CD4-positive, alpha-beta T cell (primary cell): ENCODE data around the gene KCTD11. TPM values are rescaled to one million over a fixed set of nuclear protein-coding genes. Genes with fewer than 3 reads are reported as not detected.
A peak's percentile ranks its signal among the peaks of the same experiment; 100 is the strongest.

Experiments
- ATAC-seq: fragments of 200-7000 bp; cut with Tn5 transposase; one replicate; pipeline ENCODE4 v1.10.0; 2022; ENCODE audit warnings: mild to moderate bottlenecking; ENCODE audit not compliant: poor library complexity
- CTCF ChIA-PET: fragments of 350-600 bp; sonication (Branson Sonifier 250); formaldehyde crosslinking; loops from one replicate; lab custom pipeline; 2021; ENCODE audit warnings: antibody characterized with exemption, inconsistent platforms; lab: Charles Lee
- POLR2A ChIA-PET: fragments of 350-600 bp; sonication (Branson Sonifier 250); formaldehyde crosslinking; loops from one replicate; lab custom pipeline; 2021; ENCODE audit warnings: antibody characterized with exemption, inconsistent platforms; lab: Charles Lee
- DNase-seq, 14 experiments: peaks; one replicate each; pipeline ENCODE4 v3.0.0-alpha.2; 2013 to 2020; ENCODE audit warnings: mixed read lengths in 2 of 14
- H3K27ac ChIP-seq, 2 donors: one replicate each; pipeline versions ENCODE4 v1.5.1 to v1.7.0; 2013; ENCODE audit warnings: low read length in 2 of 2, low read depth in 1 of 2, mild to moderate bottlenecking in 1 of 2
- H3K27me3 ChIP-seq, 2 experiments: 1 replicate in 1 of 2; 2 replicates in 1 of 2; pipeline versions ENCODE4 v1.6.1 to v1.7.0; 2013; ENCODE audit warnings: low read length in 2 of 2, control low read depth in 1 of 2, mild to moderate bottlenecking in 1 of 2, moderate library complexity in 1 of 2; ENCODE audit not compliant: insufficient read depth in 2 of 2, control insufficient read depth in 1 of 2
- H3K36me3 ChIP-seq: one replicate; pipeline ENCODE4 v1.6.1; 2013; ENCODE audit warnings: low read length, control low read depth; ENCODE audit not compliant: insufficient read depth
- H3K4me1 ChIP-seq: one replicate; pipeline ENCODE4 v1.6.1; 2013; ENCODE audit warnings: low read length, control low read depth; ENCODE audit not compliant: insufficient read depth
- H3K4me3 ChIP-seq: one replicate; pipeline ENCODE4 v1.5.1; 2013; ENCODE audit warnings: mild to moderate bottlenecking, low read length, moderate library complexity
- H3K9me3 ChIP-seq, 2 experiments: 1 replicate in 1 of 2; 2 replicates in 1 of 2; pipeline versions ENCODE4 v1.6.1 to v1.7.0; 2013; ENCODE audit warnings: low read length in 2 of 2, mild to moderate bottlenecking in 2 of 2, control low read depth in 1 of 2, moderate library complexity in 1 of 2; ENCODE audit not compliant: control insufficient read depth in 1 of 2, insufficient read depth in 1 of 2
- H3K27ac Mint-ChIP-seq: one replicate; pipeline ENCODE4 v1.8.0; 2020; ENCODE audit warnings: mixed read lengths
- H3K27me3 Mint-ChIP-seq: one replicate; pipeline ENCODE4 v1.8.0; 2021; ENCODE audit warnings: mixed read lengths
- H3K36me3 Mint-ChIP-seq: one replicate; pipeline ENCODE4 v1.8.0; 2021; ENCODE audit warnings: low read depth, mixed read lengths
- H3K4me1 Mint-ChIP-seq: one replicate; pipeline ENCODE4 v1.8.0; 2021; ENCODE audit warnings: low read depth, mixed read lengths
- H3K4me3 Mint-ChIP-seq: one replicate; pipeline ENCODE4 v1.8.0; 2020; ENCODE audit warnings: mild to moderate bottlenecking, mixed read lengths
- H3K9me3 Mint-ChIP-seq: one replicate; pipeline ENCODE4 v1.8.0; 2020; ENCODE audit warnings: mixed read lengths
- CTCF ChIP-seq: fragments of 200-600 bp; IDR thresholded peaks from one replicate; pipeline ENCODE4 v1.8.0; 2022; ENCODE audit warnings: antibody characterized with exemption, mild to moderate bottlenecking
- intact Hi-C, 2 experiments: fragments of 100-400 bp; cut with DNase I in 1 of 2; cut with micrococcal nuclease in 1 of 2; formaldehyde crosslinking; loops; one replicate each; pipeline versions ENCODE4 v1.15.1 to v1.9.0; 2023 to 2025; cut with DNase I, micrococcal nuclease
- total RNA-seq, 174 experiments: library from RNA in 2 of 174; stranded (reverse) in 2 of 174; gene quantifications; one replicate each; pipeline ENCODE4 v1.2.3 and lab custom pipeline; 2021 to 2026

The KCTD11 gene
- total RNA-seq, 2 experiments from 2014 or later = 1.3 to 1.6 TPM

- Histone ChIP-seq H3K27ac (no peak overlapping the region), H3K27me3 (no peaks in the 10 kb centered on the region), H3K36me3 (peaks cover 55% of the 10 kb centered on the region), H3K4me3 (no peak overlapping the region), H3K9me3 (no peaks in the 10 kb centered on the region), H3K4me1 (peaks cover 52% of the 10 kb centered on the region)
- intact Hi-C loops = loop anchor here in 1 of 2 experiments (10.0 kb wide), 1 partner anchor 46 kb away; the partner anchor contains the start of genes FGF11 and TMEM102
- no peak overlapping the region for H3K4me3 Mint-ChIP-seq
- TF ChIP-seq CTCF = no peak
- CTCF ChIA-PET = no interaction called here
- no peaks in the 10 kb centered on the region for H3K27me3 Mint-ChIP-seq
- POLR2A ChIA-PET = interaction anchor here (1.3 kb wide), 1 partner anchor 15 kb away, joined by 3 read pairs; the partner anchor contains the start of gene TMEM256
- ATAC-seq (no peak), DNase-seq (peak in 1 of 14 experiments; percentile 12)
- H3K36me3 Mint-ChIP-seq = peaks cover 74% of the 10 kb centered on the region
- H3K9me3 Mint-ChIP-seq = no peaks in the 10 kb centered on the region
- peaks cover 29% of the 10 kb centered on the region for H3K4me1 Mint-ChIP-seq
- H3K27ac Mint-ChIP-seq = no peak overlapping the region
Measured at GRCh38 chr17:7388856-7389255, 36.9 kb downstream of the KCTD11 start.

DNA sequence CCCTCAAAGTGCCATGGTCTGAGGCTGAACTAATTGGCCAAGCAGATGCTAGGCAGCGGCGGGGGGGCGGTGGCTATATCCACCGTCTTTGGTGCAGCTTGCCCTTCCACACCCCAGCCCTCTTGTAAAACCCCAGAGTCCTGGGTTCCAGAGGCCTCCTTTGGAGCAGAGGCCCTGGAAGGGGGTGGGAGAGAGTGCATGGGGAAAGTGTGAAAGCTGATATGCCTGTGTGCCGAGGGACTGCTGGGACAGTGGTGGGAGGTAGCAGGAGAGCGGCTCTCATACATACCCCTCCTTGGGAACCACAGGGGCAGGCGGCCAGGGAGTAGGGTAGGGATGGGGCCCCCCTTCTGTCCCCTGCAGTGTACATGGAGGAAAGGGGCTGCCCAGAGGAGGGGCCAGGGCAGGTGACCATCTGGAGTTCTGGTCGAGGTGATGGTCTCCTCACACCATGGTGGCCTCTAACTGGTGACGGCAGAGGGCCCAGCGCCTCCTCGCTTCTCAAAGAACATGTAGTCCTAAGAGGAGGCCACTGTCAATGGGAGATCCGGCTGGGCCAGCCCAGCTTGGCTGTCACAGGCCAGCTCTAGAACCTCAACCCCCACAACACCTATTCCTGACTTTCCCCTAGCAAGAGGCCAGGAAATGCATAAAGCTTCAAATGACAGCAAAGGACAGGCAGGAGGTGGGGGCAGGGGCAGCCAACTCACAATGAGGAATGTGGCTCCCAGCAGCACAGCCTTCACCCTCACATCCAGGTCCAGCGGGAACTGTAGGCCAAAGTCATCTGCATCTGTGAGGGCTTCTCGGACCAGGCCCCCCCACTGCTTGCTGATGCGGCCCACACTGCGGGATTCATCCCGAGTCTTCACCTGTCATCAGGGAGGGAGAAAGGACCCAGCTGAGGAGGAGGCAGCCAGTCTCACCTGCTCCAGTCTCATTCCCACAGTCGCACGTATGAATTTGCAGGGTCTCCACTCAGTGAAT, 38.3 kb downstream of the KCTD11 start:
- Histone ChIP-seq H3K27me3 (no peaks in the 10 kb centered on the region), H3K4me1 (peaks cover 48% of the 10 kb centered on the region), H3K9me3 (no peaks in the 10 kb centered on the region), H3K4me3 (no peak overlapping the region), H3K36me3 (peaks cover 55% of the 10 kb centered on the region), H3K27ac (no peak overlapping the region)
- DNase-seq (peak in 1 of 14 experiments; percentile 9), ATAC-seq (no peak)
- Mint-ChIP-seq H3K4me1 (peaks cover 31% of the 10 kb centered on the region), H3K27me3 (no peaks in the 10 kb centered on the region), H3K4me3 (no peak overlapping the region), H3K27ac (peak overlapping the region; percentile 39), H3K9me3 (no peaks in the 10 kb centered on the region), H3K36me3 (peaks cover 73% of the 10 kb centered on the region)
- intact Hi-C loops = loop anchor here (5.0 to 10.0 kb wide), 2 partner anchors 42 to 45 kb away; partner anchors contain the start of genes FGF11 (in 1 of the 2) and TMEM102 (in 1 of the 2)
- POLR2A ChIA-PET = no interaction called here
- CTCF ChIA-PET = no interaction called here
- TF ChIP-seq CTCF = no peak

GRCh38 chr17:7391307-7391706, 39.3 kb downstream of the KCTD11 start:
- ChIA-PET POLR2A (no interaction called here), CTCF (no interaction called here)
- intact Hi-C loops = loop anchor here in 1 of 2 experiments (5.0 kb wide), 1 partner anchor 41 kb away; no protein-coding TSS in a partner anchor
- H3K9me3 Mint-ChIP-seq = no peaks in the 10 kb centered on the region
- H3K27ac ChIP-seq = no peak overlapping the region
- peaks cover 55% of the 10 kb centered on the region for H3K36me3 ChIP-seq
- H3K36me3 Mint-ChIP-seq = peaks cover 66% of the 10 kb centered on the region
- no peak overlapping the region for H3K4me3 ChIP-seq
- no peak for ATAC-seq
- TF ChIP-seq CTCF = no peak
- H3K27ac Mint-ChIP-seq = peak overlapping the region; percentile 75
- peaks cover 49% of the 10 kb centered on the region for H3K4me1 ChIP-seq
- no peak for DNase-seq
- H3K4me1 Mint-ChIP-seq = peaks cover 36% of the 10 kb centered on the region
- H3K27me3 ChIP-seq = no peaks in the 10 kb centered on the region
- no peaks in the 10 kb centered on the region for H3K27me3 Mint-ChIP-seq
- peak overlapping the region; percentile 45 for H3K4me3 Mint-ChIP-seq
- no peaks in the 10 kb centered on the region for H3K9me3 ChIP-seq
